Endothelial cell of hepatic sinusoid (primary cell): ENCODE measurements around the gene PAPOLA.

Experiments
- in situ Hi-C: cut with HindIII; loops from 2 replicates; pipeline ENCODE4 v1.10.0; 2017; ENCODE audit warnings: low sequenced_read_pairs

PAPOLA gene

GRCh38 chr14:96564389-96564788 is 62.2 kb downstream of the PAPOLA start:
- in situ Hi-C loops: no loop called here

- in situ Hi-C loops: no loop called here
These were observed 63.6 kb downstream of the PAPOLA start for GRCh38 chr14:96565811-96566210.

- in situ Hi-C loops: no loop called here
These were observed 65.2 kb downstream of the PAPOLA start for GRCh38 chr14:96567289-96567899.

GRCh38 chr14:96568621-96569020 is 66.4 kb downstream of the PAPOLA start:
- in situ Hi-C loops: no loop called here

- in situ Hi-C loops: no loop called here
These were observed 69.1 kb downstream of the PAPOLA start for GRCh38 chr14:96571311-96571710.

GRCh38 chr14:96573473-96574100 is 71.4 kb downstream of the PAPOLA start:
- in situ Hi-C loops: no loop called here

GRCh38 chr14:96574171-96574632 is 72.0 kb downstream of the PAPOLA start:
- in situ Hi-C loops: no loop called here

GRCh38 chr14:96574633-96575632 is 72.8 kb downstream of the PAPOLA start:
- in situ Hi-C loops: no loop called here

GRCh38 chr14:96576359-96576758 is 74.2 kb downstream of the PAPOLA start:
- in situ Hi-C loops: no loop called here

GRCh38 chr14:96576937-96577336 is 74.8 kb downstream of the PAPOLA start:
- in situ Hi-C loops: no loop called here

- in situ Hi-C loops: no loop called here
These were observed 76.4 kb downstream of the PAPOLA start for GRCh38 chr14:96578619-96579018.

- in situ Hi-C loops: no loop called here
These were observed 77.2 kb downstream of the PAPOLA start for GRCh38 chr14:96579358-96579757.

GRCh38 chr14:96579855-96580254 is 77.7 kb downstream of the PAPOLA start:
- in situ Hi-C loops: no loop called here

GRCh38 chr14:96580566-96580965 is 78.4 kb downstream of the PAPOLA start:
- in situ Hi-C loops: no loop called here

GRCh38 chr14:96581026-96581425 is 78.8 kb downstream of the PAPOLA start:
- in situ Hi-C loops: no loop called here

GRCh38 chr14:96581902-96582301 is 79.7 kb downstream of the PAPOLA start:
- in situ Hi-C loops: no loop called here

- in situ Hi-C loops: no loop called here
These were observed 80.3 kb downstream of the PAPOLA start for GRCh38 chr14:96582411-96582961.

GRCh38 chr14:96582995-96583394 is 80.8 kb downstream of the PAPOLA start:
- in situ Hi-C loops: no loop called here

GRCh38 chr14:96583569-96584041 is 81.4 kb downstream of the PAPOLA start:
- in situ Hi-C loops: no loop called here

GRCh38 chr14:96584199-96584906 is 82.2 kb downstream of the PAPOLA start:
- in situ Hi-C loops: no loop called here
